NCI-H748 (cell line): Measurements from ENCODE around the gene TEX44.
"Not testable (repeated sequence)": the region's sequence is repeated elsewhere in the genome, so short reads cannot be mapped to it uniquely, and the experiment has no call there.

Experiments used
- DNase-seq: peaks from one replicate; lab custom pipeline; 2025; ENCODE audit not compliant: unreplicated experiment; lab: John Stamatoyannopoulos, UW

The TEX44 gene

GRCh38 chr2:231592636-231593145 lies at the start of gene TEX44:
TSS of gene TEX44 (plus strand) at chr2:231592864. CDS start at chr2:231592952, 88 bp downstream.
- DNase-seq, result no peak

GRCh38 chr2:231545105-231545902 lies 47.4 kb upstream of the TEX44 start:
- no peak for DNase-seq

GRCh38 chr2:231546014-231546715 lies 46.5 kb upstream of the TEX44 start:
- DNase-seq, result no peak

- DNase-seq, result no peak
Measured at GRCh38 chr2:231547315-231548110, 45.2 kb upstream of the TEX44 start.

GRCh38 chr2:231548752-231549151 lies 43.9 kb upstream of the TEX44 start:
- no peak for DNase-seq

- DNase-seq, result no peak
Measured at GRCh38 chr2:231549446-231550239, 43.0 kb upstream of the TEX44 start.

GRCh38 chr2:231552752-231553151 lies 39.9 kb upstream of the TEX44 start:
- no peak for DNase-seq

GRCh38 chr2:231554327-231554726 lies 38.3 kb upstream of the TEX44 start:
- no peak for DNase-seq

GRCh38 chr2:231554748-231555545 lies 37.7 kb upstream of the TEX44 start:
- no peak for DNase-seq

GRCh38 chr2:231556496-231556895 lies 36.2 kb upstream of the TEX44 start:
- DNase-seq, result not testable (repeated sequence)

- no peak for DNase-seq
Measured at GRCh38 chr2:231556981-231557380, 35.7 kb upstream of the TEX44 start.

GRCh38 chr2:231557571-231558217 lies 35.0 kb upstream of the TEX44 start:
- peak; percentile 47 for DNase-seq

GRCh38 chr2:231563378-231563961 lies 29.2 kb upstream of the TEX44 start:
- DNase-seq, result peak; percentile 52

GRCh38 chr2:231565887-231566594 lies 26.6 kb upstream of the TEX44 start:
- peak; percentile 24 for DNase-seq

- no peak for DNase-seq
Measured at GRCh38 chr2:231567159-231567558, 25.5 kb upstream of the TEX44 start.

GRCh38 chr2:231568098-231568784 lies 24.4 kb upstream of the TEX44 start:
- DNase-seq, result no peak

- no peak for DNase-seq
Measured at GRCh38 chr2:231568785-231569435, 23.8 kb upstream of the TEX44 start.
